HG03196 (cell line): ENCODE results near the gene DEFB108B.
"Not testable (repeated sequence)": the region's sequence is repeated elsewhere in the genome, so short reads cannot be mapped to it uniquely, and the experiment has no call there.

Experiments used
- ATAC-seq: cut with Tn5 transposase; IDR thresholded peaks from one replicate; pipeline ENCODE4 v1.9.1; 2021; ENCODE audit not compliant: unreplicated experiment

Gene DEFB108B, protein sequence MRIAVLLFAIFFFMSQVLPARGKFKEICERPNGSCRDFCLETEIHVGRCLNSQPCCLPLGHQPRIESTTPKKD

DNA sequence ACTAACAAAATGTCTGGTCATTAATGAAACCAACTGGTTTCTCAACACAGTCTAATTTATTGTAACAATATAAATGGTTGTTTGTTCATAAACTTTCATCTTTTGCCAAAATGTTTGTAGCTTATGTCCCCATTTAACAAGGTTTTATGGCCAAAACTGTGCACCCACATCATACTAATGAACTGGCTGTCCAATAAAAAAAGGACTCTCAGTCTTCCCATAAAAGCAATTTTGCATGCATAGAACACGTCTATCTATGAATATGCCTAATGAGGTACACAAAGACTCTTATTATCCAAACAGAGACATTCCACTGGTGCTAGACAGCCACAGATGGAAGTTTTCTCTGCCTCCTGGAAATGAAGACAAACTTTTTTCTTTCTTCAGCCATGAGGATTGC lies at the start of gene DEFB108B:
TSS of gene DEFB108B (plus strand) at position 390 of the 400 bp plus-strand sequence. CDS start at position 390, 0 bp downstream.
- ATAC-seq, result not testable (repeated sequence)

DNA sequence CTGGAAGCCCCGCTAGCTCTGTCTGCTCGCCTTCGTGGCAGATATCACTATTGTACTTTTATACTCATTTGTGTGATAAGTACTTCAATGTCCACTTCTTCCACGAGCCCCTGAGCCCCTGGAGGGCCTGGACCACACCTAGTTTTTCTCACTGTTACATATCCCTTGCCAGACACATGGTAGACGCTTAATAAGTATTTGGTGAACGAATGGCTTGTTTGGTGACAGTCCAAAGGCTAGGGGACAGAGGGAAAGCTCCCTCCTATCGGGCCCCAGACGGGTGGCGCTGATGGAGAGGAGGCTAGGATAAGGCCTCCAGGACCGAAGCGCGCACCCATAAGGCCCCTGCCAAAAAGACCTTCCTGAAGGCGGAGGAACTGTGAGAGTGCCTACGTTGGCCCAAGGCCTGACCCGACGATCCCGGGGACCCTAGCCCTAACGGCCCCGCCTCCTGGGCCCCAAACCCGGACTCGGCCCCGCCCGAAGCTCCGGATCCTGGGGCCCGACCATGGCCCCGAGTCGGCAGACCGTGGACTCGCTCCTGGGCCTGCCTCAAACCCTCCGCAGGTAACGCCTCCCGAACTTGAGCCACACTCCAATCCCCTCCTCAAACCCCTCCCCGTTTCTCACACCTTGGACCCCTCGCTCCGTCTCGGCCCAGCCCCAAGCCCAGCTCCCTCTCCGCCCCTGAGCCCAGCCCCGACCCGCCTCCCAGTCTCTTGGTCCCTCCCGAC lies 46.7 kb upstream of the DEFB108B start:
- ATAC-seq, result peak; percentile 32

DNA sequence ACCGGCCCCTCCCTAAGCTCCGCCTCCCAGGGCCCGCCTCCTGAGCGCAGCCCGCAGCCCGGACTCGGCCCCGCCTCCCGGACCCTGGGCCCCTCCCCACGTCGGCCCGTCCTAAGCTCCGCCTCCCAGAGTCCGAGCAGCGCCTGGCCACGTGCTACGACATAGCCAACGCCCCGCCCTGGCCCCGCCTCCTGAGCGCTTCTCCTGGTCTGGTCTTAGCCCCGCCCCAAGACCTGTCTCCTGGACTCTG lies 46.2 kb upstream of the DEFB108B start:
- peak; percentile 99 for ATAC-seq

DNA sequence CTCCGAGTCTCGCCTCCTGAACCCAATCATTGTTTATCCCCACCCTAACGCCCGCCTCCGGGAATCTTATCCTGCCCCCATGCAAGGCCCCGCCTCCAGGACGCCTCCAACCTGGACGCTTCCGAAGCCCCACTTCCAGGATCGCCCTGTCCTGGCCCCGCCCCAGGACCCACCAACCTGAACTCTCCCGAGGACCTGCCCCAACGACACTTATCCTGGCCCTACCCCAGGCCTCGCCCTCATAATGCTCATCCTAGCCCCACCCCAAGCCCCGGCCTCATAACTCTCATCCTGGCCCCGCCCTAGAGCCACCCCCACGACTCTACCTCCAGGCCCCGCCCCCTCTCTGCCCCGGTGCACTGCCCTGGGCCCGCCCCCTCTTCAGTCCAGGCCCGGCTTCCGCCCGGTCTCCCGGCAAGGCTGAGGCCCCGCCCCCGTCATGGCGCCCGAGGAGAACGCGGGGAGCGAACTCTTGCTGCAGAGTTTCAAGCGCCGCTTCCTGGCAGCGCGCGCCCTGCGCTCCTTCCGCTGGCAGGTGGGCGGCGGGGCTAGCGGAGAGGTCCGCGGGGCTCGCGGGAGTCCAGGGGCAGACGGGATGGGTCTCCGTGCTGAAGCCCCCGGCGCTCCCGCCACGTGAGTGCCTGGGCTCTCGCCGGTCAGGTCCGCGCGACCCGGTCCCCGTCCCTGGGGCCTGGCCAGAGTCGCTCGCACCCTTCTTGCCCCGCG lies 45.7 kb upstream of the DEFB108B start:
- peak; percentile 91 for ATAC-seq

- not testable (repeated sequence) for ATAC-seq
These were observed 45.1 kb upstream of the DEFB108B start for GRCh38 chr11:71787824-71788454.

GRCh38 chr11:71789444-71790196 lies 43.4 kb upstream of the DEFB108B start:
- not testable (repeated sequence) for ATAC-seq

DNA sequence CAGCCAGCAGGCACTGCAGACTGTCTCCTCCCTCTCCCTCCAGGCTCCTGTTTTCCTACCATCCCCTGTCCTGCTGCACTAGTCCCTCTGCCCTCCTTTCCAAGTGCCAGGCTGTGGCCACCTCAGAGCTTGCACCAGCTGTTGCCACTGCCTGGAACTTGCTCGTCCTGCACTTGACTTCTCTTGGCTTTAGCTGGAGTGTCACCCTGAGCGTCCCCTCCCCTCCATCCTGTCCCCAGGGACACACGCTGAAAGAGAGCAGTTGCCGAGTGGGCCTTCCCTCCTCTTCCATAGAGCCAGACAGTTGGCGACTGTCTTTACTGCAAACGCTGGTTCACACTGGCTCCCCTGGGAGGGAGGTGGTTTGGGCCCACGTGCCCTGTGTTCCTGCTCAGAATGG lies 41.9 kb upstream of the DEFB108B start:
- ATAC-seq, result not testable (repeated sequence)

GRCh38 chr11:71792621-71793235 lies 40.3 kb upstream of the DEFB108B start:
- not testable (repeated sequence) for ATAC-seq

DNA sequence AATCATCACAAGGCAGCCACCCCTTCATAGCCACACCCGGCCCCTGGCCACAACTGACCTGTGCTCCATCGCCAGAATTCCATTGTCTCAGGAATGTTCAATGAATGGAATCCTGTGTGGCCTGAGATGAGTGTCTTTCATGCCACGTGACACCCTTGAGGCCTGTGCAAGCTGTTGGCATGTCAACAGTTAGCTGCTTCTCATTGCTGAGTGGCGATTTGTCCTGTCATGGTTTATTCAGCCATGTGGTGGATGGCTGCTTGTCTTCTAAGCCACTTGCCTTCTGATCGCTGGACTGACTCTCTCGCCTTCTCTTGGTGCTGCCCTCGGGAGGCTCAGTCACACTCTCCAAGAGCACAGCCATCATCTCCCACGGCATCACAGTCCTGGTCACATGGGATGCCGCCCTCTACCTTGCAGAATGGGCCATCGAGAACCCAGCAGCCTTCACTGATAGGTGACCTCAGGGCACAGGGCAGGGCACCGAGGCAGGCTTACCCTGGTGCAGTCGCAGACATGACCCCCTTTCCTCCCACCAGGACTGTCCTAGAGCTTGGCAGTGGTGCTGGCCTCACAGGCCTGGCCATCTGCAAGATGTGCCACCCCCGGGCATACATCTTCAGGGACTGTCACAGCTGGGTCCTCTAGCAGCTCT lies 38.5 kb upstream of the DEFB108B start:
- ATAC-seq, result not testable (repeated sequence)

DNA sequence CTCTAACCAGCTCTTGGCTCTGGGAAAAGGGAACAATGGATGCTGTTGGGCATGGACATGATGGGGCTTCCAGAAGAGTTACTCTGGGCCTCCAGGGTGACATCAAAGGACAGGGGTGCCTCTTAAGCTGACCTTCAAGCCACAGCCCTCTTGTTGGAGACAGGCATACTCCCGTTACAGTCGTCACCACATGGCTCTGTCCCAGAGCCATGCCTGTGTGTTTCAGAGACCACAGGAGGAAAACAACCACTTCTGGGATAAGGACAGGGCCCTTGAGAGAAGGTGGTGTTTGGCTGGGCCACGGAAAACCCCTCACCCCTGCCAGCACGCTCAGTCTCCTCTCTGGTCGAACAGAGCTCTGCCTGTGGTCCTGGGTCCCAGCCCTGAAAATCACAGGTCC lies 37.8 kb upstream of the DEFB108B start:
- not testable (repeated sequence) for ATAC-seq

- ATAC-seq, result not testable (repeated sequence)
These were observed 37.0 kb upstream of the DEFB108B start for GRCh38 chr11:71796016-71796415.

DNA sequence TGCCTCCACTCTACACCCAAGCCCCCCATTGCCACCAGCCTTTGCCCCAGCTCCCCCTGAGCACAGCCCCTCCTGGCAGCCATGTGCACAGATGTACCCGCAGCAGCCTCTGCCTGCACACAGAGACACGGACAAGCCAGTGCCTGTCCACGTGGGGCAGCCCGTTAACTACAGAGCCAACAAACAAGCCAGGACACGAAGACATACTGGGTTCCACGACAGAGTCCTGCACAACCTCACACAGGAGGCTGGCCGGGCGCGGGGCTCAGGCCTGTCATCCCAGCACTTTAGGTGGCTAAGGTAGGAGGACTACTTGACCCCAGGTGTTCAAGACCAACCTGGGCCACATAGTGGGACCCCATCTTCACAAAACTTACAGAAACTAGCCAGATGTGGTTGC lies 36.2 kb upstream of the DEFB108B start:
- ATAC-seq, result not testable (repeated sequence)

DNA sequence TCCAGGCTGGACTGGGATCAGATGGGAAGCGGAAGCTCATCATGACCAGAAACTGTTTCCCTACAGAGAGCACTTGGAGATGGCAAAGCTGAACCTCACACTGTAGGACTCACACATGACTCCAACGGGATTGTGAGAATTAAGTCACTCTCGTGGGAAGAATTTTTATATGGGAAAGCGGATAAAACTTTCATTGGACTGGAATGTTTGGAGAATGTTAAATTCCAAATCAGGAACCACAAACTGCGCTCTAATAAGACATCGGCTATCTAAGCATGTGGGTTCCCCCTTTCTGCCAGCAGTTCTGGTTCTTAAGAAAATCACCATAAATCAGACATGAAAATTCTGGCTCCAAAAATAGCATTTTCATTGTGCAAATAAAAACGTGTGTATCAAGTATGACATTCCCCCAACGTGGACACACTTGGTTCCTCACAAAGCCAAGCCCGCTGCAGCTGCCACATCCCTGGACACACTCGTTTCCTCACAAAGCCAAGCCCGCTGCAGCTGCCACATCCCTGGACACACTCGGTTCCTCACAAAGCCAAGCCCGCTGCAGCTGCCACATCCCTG lies 33.4 kb upstream of the DEFB108B start:
- not testable (repeated sequence) for ATAC-seq

- ATAC-seq, result not testable (repeated sequence)
These were observed 32.6 kb upstream of the DEFB108B start for GRCh38 chr11:71800335-71800953.

DNA sequence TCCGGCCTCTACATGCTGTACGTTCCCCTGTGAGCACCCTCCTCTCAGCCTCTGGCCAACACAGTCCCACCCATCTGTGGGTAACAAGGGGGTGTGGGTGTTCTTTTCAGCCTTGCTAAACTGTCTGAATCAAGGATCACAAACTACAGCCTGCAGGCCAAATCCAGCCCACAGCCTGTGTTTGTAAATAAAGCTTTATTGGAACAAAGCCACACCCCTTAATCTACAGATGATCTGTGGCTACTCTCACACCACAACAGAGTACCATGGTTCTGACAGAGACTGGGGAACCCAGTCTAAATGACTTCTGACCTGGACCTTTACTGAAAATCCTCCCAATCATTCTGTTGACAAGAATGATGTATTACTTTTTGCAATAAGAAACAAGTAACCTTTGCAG lies 32.0 kb upstream of the DEFB108B start:
- not testable (repeated sequence) for ATAC-seq

- not testable (repeated sequence) for ATAC-seq
These were observed 30.1 kb upstream of the DEFB108B start for GRCh38 chr11:71802874-71803273.

DNA sequence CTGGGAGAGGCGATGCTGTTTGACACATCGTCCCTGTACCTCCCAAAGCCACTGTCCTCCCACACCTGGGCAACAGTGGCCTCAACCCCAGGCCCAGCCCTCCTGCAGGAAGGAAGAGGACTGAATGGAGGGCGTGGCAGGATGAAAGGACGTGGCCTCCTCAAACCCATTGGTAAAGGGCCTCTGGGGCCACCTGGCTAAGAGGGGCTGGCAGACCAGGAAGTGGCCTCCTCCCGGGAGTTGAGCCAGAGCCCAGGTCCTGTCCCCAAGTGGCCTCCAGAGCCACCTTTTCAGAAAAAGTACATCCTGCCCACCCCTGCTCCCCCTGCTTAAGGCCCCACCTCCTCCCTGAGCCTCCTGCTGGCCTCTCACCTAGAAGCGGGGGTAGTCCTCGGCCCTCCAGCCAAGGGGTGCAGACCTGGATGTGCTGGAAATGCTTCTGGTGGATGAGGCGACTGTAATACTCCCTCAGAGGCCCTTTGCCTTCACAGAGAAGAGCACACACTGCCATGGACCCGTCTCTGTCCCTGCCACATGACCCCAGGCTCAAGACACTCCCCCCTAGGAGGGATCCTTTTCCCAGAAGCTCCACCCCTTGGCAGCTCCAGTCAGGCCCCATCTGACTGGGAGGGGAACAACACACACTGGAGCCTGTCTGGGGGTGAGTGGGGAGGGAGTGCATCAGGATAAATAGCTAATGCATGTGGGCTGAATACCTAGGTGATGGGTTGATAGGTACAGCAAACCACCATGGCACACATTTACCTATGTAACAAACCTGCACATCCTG lies 28.6 kb upstream of the DEFB108B start:
- ATAC-seq, result not testable (repeated sequence)

GRCh38 chr11:71812529-71812928 lies 20.5 kb upstream of the DEFB108B start:
- not testable (repeated sequence) for ATAC-seq
